Renal cortex interstitium (tissue), 11 donors: ENCODE data around the gene C9orf153. TPM values are rescaled to one million over a fixed set of nuclear protein-coding genes. Genes with fewer than 3 reads are reported as not detected.
"Not testable (repeated sequence)": the region's sequence is repeated elsewhere in the genome, so short reads cannot be mapped to it uniquely, and the experiment has no call there.

Source experiments
- DNase-seq, 11 donors: peaks; one replicate each; pipeline ENCODE4 v3.0.0-alpha.2; 2013; ENCODE audit warnings: low read depth in 9 of 11, low spot score in 4 of 11; ENCODE audit errors: extremely low read depth in 1 of 11
- polyA plus RNA-seq, 3 donors: library from polyadenylated mRNA; unstranded; fragments of 120-200 nt; gene quantifications; one replicate each; pipeline ENCODE4 v1.2.1, GENCODE V29; 2013; ENCODE audit not compliant: insufficient read length in 3 of 3

Gene C9orf153
- polyA plus RNA-seq, 3 donors, result 0.06 to 0.22 (median 0.12) TPM

DNA sequence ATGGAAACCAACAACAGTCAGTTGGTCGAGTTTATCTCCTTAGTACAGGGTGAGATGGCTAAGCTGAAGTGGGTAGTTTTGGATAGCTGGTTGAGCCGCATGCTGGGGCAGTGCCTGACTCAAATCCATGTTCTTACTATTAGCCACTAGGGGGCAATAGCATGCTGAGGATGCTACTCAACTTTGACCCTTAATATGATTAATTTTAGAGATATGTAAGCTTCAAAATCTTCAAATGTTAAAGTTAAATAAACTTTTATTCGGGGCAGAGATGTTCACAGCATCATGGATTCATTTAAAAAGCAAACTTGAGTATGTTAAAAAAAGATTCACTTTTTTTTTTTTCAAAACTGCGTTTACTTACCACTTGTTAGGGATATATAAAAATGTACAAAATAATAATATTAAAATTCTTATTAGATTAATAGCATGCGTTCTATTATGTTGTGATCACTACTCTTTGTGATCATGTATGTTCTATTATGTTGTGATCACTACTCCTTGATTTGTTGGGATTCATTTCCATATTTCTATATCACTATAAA lies 57.0 kb downstream of the C9orf153 start:
- DNase-seq, result peak in 2 of 11 donors; percentile 12 to 18

GRCh38 chr9:86201474-86202337 lies 57.8 kb downstream of the C9orf153 start:
- no peak for DNase-seq

GRCh38 chr9:86200599-86201162 lies 58.8 kb downstream of the C9orf153 start:
- DNase-seq, result no peak

GRCh38 chr9:86193088-86193487 lies 66.4 kb downstream of the C9orf153 start:
- no peak for DNase-seq

DNA sequence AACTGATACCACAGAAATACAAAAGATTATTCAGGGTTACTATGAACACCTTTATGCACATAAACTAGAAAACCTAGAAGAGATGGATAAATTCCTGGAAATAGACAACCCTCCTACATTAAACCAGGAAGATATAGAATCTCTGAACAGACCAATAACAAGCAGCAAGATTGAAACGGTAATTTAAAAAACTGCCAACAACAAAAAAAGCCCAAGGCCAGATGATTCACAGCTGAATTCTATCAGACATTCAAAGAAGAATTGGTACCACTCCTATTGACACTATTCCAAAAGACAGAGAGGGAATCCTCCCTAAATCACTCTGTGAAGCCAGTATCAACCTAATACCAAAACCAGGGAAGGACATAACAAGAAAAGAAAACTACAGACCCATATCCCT lies 68.8 kb downstream of the C9orf153 start:
- DNase-seq, result not testable (repeated sequence)

DNA sequence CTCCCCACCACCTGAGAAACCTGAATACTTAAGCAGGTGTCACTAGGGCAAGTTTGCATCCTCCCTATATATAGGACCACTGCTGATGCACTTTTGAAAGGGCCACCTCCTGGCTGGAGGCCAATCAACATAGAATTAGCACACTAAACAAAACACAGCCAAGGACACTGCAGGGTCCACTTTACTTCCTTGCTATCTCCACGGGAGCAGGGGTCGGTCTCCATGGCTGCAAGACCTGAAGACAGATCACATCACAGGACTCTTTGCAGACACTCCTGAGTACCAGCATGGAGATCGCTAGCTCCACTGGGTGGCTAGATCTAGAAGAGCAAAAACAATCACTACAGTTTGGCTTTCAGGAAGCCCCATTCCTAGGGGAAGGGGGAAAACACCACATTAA lies 72.3 kb downstream of the C9orf153 start:
- DNase-seq, result no peak

GRCh38 chr9:86186696-86187095 lies 72.8 kb downstream of the C9orf153 start:
- no peak for DNase-seq

GRCh38 chr9:86185872-86186271 lies 73.6 kb downstream of the C9orf153 start:
- no peak for DNase-seq

DNA sequence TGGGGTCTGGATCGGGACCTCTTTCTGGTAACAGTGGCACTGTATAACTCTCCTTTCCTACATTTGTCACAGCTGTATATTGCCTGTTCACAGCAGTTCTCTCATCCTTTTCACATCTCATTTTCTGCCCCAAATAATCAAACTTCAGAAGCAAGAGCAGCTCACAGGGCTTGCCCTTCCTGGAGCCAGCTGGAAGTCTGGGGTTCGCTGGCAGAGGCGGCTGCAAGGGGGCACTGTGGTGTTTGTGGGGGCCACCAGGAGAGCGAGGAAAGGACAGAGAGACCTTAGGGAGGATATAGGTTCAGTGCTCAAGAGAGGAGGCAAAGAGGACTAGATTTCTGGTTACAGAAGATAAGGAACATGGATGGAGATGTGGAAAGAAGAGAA lies 75.3 kb downstream of the C9orf153 start:
- no peak for DNase-seq

GRCh38 chr9:86183229-86184137 lies 76.0 kb downstream of the C9orf153 start:
- no peak for DNase-seq

DNA sequence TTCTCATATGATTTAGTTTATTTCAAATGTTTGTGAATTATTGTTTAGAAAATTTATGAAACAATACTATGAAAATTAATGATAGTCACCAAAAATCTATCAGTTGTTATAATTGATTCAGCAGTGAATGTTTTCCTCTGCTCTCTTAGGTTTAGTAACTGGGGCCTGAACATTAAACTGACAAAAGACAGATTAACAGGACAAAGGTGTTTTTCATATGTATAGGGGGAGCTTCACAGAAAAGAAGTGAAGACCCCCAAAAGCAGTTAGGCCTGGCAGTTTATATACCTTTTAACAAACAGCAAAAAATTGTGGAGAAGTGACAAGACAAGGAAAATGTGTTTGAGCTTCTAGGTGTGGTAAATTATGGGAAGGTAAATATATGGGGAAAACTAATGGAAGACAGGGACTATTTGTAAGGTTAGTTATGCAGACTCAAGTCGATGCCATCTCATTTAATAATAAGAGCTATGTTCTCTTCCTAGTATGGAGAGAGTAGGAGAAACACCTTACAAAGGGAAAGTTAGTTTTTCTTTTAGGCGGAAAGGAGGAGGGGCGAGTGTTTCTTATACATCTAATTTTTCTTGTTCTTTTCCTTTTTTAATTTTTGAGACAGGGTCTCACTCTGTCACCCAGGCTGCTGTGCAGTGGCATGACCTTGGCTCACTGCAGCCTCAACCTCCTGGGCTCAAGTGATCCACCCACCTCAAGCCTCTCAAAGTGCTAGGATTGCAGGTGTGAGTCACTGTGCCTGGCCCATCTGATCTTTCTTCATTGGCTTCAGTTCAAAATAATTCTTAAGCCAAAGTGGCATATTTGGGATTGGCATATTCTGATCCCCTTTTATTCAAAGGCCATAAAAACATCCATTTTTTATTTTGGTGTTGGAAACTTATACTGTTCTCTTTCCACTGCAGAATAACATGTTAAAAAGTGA lies 77.8 kb downstream of the C9orf153 start:
- no peak for DNase-seq

- no peak for DNase-seq
Observed at GRCh38 chr9:86178503-86178902, 81.0 kb downstream of the C9orf153 start.

DNA sequence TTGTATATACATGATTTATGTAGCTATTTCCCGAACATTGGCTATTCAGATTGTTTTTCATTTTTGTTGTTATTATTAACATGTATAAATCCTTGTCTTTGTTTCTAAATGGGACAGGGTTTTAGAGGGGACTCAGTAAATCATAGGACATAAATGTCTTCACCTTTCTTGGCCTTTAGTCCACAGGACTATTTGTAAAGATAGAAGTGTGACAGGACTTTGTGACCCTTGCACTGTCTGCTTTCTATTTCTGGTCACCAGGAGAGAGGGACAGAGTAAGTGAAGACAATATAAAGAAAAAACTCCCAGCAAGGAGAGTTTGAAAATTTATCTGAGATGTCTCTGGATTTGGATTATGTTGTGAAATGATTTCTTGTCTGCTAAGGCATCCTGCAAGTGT lies 81.5 kb downstream of the C9orf153 start:
- DNase-seq, result no peak

GRCh38 chr9:86176468-86176867 lies 83.0 kb downstream of the C9orf153 start:
- no peak for DNase-seq

DNA sequence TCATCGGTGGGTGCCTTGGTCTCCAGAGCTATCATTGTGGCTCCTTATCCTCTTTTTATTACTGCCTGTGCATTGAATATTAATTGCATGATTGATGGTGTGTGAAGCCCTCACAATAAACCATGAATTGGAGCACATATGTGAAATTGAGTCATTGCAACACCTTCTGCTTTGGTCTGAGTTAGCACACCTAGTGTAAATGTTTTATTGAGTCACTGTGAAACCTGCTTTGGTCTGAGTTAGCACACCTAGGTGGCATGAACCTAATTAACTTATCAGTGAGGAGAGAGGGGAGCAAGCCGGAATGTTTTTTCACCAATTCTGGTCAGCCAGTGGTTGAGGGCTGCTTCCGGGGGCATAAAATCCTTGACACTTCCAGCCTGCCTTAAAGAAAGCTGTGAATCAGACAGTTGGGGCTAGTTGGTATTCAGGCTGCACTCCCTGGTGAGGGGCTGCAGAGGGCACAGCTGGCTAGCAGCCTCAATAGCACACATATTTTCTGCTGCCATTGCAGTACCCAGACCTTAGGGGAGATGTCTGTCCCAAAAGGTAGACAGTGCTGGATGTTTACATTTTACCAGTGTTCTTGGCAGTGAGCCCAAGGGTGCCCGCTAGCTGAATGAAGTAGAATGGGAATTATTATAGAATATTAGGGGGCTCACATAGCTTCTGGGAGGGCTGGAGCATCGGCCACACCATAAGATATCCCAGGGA lies 83.6 kb downstream of the C9orf153 start:
- no peak for DNase-seq

GRCh38 chr9:86175223-86175622 lies 84.2 kb downstream of the C9orf153 start:
- no peak for DNase-seq
